GM18520 (cell line): ENCODE results near the gene CEACAM21.

Source experiments
- ATAC-seq: cut with Tn5 transposase; IDR thresholded peaks from one replicate; pipeline ENCODE4 v1.9.1; 2021; ENCODE audit not compliant: unreplicated experiment

Gene CEACAM21

GRCh38 chr19:41575998-41576397, at the start of gene CEACAM21:
TSS of gene CEACAM21 (plus strand) at chr19:41576166. CDS start at chr19:41576275, 109 bp downstream.
- ATAC-seq = peak; percentile 53

DNA sequence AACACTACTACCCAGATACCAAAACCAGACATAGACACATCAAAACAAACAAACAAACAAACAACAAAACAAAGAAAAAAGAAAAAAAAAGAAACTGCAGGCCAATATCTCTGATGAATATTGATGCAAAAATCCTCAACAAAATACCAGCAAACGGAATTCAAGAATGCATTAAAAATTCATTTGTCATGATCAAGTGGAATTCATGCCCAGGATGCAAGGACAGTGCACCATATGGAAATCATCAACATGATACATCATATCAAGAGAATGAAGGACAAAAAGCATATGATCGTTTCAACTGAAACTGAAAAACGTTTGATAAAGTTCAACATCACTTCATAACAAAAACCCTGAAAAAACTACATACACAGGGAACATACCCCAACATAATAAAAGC, 48.9 kb upstream of the CEACAM21 start:
- no peak for ATAC-seq

GRCh38 chr19:41528106-41528505, 47.9 kb upstream of the CEACAM21 start:
- no peak for ATAC-seq

GRCh38 chr19:41529484-41530183, 46.3 kb upstream of the CEACAM21 start:
- no peak for ATAC-seq

- no peak for ATAC-seq
Measured at GRCh38 chr19:41530184-41530534, 45.8 kb upstream of the CEACAM21 start.

GRCh38 chr19:41530761-41531301, 45.1 kb upstream of the CEACAM21 start:
- ATAC-seq = no peak

GRCh38 chr19:41531438-41532311, 44.3 kb upstream of the CEACAM21 start:
- no peak for ATAC-seq

DNA sequence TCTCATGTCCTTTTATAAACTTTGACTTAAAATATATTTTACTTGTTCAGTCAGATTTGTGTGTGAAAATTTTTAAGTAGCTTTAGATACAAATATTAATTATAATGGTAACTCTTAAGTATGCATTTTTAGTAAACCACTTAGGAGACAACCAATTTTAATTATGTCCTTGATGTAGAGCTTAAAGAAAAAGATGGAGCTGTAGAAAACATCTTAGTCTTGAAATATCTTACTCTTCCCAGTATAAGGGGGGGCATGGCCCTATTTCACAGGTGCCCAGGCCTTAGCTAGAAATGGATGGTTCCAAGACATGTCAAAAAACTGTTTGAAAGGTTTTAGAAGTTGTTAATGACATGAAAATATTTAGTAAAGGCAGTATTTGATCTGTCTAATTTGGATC, 43.4 kb upstream of the CEACAM21 start:
- no peak for ATAC-seq

DNA sequence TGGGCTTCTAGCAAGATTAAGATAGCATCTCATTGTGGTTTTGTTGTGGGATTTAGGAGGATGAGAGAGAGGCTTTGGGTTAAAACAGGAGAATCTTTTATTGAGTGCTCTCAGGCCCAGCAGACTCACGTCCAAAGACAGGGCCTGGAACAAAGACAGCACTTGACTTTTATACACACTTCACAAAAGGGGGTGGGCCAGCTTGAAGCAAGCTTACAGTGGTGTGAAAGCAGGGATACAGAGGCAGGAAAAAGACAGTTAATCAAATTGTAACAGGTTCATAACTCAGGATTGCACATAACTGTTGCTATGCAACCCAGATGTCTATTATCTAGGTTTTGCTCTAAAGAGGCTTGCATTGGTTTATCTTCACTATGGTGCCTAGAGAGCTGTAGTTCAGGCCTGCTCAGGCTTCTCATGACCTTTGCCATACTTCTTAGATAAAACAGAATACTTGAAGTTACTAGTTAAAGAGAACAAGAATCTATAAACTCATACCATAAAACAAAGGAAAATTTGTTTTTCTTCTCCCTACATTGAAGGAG, 42.2 kb upstream of the CEACAM21 start:
- no peak for ATAC-seq

- peak; percentile 63 for ATAC-seq
Measured at GRCh38 chr19:41535029-41535622, 40.8 kb upstream of the CEACAM21 start.

- no peak for ATAC-seq
Measured at GRCh38 chr19:41537789-41538188, 38.2 kb upstream of the CEACAM21 start.

GRCh38 chr19:41540041-41540695, 35.8 kb upstream of the CEACAM21 start:
- ATAC-seq = no peak

GRCh38 chr19:41541990-41542584, 33.9 kb upstream of the CEACAM21 start:
- no peak for ATAC-seq

DNA sequence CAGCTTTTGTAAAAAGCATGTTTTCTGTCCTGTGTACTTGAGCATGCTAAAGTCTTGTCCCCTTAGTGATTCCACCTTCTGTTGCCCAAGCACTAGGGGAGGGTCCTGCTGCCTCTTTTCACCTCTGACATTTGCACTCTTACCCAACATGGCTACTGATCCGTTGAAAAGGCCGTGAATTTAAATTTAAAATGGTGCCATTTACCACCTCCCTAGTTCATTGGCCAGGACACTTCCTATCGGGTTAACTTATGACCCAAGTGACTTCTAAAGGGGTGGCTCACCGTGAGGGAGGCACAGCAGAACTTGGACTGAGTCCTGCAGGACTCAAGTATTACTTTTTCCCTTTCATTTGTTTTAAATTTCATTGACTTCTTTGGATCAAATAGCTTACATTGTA, 33.3 kb upstream of the CEACAM21 start:
- no peak for ATAC-seq

GRCh38 chr19:41543582-41543981, 32.4 kb upstream of the CEACAM21 start:
- no peak for ATAC-seq

DNA sequence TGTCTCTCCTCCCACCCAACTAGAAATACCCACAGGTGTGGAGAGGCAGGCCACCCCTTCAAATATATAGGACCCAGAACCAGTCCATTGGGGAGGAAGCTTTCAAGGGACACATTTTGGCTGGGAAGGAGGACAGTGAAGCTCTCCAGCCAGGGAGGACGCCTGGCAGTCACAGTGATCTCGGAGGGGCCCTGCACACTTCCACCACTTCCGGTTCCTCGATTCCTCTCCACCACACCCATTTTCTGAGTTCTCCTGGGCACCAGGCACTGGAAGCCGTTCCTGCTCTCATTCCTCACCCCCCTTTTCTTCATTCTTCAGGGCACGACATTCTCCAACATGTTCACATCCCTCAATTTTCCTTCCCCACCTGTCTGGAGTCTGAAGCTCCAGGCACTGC, 30.4 kb upstream of the CEACAM21 start:
- ATAC-seq = no peak

DNA sequence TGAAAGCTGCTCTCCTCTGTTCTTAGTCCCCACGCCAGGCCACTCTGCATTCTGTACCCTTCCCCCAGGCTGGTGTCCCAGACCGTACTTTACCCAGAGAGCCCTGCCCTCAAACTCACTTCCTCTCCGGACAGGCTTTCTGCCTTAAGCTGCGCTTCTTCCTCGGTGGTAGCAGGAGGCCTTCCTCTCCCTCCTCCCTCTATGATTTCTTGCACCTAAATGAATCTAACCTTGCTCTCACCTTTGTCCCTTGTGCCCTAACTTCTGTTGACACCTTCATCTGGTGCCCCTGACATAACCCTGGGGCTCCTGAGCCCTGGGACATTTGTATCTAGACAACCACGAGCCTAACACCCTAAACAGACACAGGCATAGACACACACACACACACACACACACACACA, 29.6 kb upstream of the CEACAM21 start:
- ATAC-seq = peak; percentile 31

- ATAC-seq = no peak
Measured at GRCh38 chr19:41546961-41547360, 29.0 kb upstream of the CEACAM21 start.

DNA sequence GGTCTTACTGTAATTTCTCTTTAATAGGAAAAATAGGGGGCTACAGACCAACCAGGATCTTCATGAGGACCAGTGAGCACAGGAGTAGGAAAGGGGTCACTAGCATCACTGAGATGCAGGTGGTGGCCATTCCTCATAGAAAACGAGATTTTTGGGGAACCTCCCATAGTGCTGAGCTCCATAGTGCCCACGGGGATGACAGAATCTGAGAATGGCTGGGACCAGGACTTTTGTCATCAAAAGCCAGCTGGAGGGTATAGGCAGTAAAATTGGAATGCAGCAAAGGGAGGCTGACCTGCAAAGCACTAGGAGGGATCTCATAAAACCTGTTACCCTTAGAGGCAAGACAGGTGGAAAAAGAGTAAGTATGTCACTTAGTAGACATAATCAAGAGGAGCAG, 28.4 kb upstream of the CEACAM21 start:
- no peak for ATAC-seq

DNA sequence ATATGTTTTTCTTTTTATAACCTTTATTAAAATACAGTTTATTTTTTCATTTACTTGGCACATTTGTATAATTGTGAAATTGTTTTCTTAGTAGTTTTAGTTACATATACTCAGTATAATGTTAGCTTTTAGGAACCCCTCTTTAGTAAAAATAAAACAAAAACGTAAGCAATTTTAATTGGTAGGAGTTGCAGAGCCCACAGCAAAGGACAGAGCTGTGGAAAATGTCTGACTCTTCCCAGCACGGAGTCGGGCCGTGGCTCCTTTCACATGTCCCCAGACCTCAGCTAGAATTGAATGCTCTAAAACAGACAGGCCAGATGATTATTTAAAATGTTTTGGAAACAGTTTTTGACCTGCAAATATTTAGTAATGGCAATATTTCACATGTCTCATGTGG, 27.9 kb upstream of the CEACAM21 start:
- ATAC-seq = no peak
